H1 (cell line): ENCODE data around the gene LTBP1. TPM values are rescaled to one million over a fixed set of nuclear protein-coding genes. Genes with fewer than 3 reads are reported as not detected.

ENCODE experiments used
- CTCF ChIA-PET: fragments of 300-600 bp; sonication (Branson Sonifier 250); formaldehyde crosslinking; loops from one replicate; lab custom pipeline; 2021; ENCODE audit not compliant: partially characterized antibody; lab: Charles Lee
- POLR2A ChIA-PET: fragments of 300-600 bp; sonication (Branson Sonifier 250); formaldehyde crosslinking; loops from one replicate; lab custom pipeline; 2021; ENCODE audit warnings: inconsistent platforms; ENCODE audit not compliant: partially characterized antibody; lab: Charles Lee
- DNase-seq, 2 experiments: peaks; one replicate each; pipeline versions ENCODE4 v3.0.0 to v3.0.0-alpha.2; 2010 to 2022; ENCODE audit warnings: low spot score in 2 of 2, low read depth in 1 of 2, mixed read lengths in 1 of 2
- FAIRE-seq: peaks from 2 replicates; lab custom pipeline; 2011; peaks lifted over from hg19 to GRCh38; lab: Jason Lieb, UNC
- H2AFZ ChIP-seq: 2 replicates; pipeline ENCODE4 v1.8.1; 2012; ENCODE audit warnings: low read length, inconsistent platforms
- H2AK5ac ChIP-seq: 2 replicates; pipeline ENCODE4 v1.6.1; 2013; ENCODE audit warnings: low read depth, low read length
- H2BK120ac ChIP-seq: replicated peaks from 2 replicates; pipeline ENCODE3; 2013; ENCODE audit warnings: low read depth, low read length, inconsistent platforms
- H2BK12ac ChIP-seq: 2 replicates; pipeline ENCODE4 v1.6.1; 2013; ENCODE audit warnings: low read depth, low read length
- H2BK15ac ChIP-seq: 2 replicates; pipeline ENCODE4 v1.6.1; 2013; ENCODE audit warnings: low read length
- H2BK20ac ChIP-seq: 2 replicates; pipeline ENCODE4 v1.6.1; 2013; ENCODE audit warnings: low read length
- H2BK5ac ChIP-seq: 2 replicates; pipeline ENCODE4 v1.6.1; 2013; ENCODE audit warnings: low read depth, low read length
- H3K14ac ChIP-seq: 2 replicates; pipeline ENCODE4 v1.6.1; 2013; ENCODE audit warnings: inconsistent platforms; ENCODE audit not compliant: insufficient read length
- H3K18ac ChIP-seq: 2 replicates; pipeline ENCODE4 v1.6.1; 2013; ENCODE audit warnings: low read length; ENCODE audit errors: extremely low read depth
- H3K23ac ChIP-seq: 2 replicates; pipeline ENCODE4 v1.6.1; 2013; ENCODE audit warnings: inconsistent platforms; ENCODE audit not compliant: insufficient read length
- H3K23me2 ChIP-seq: 2 replicates; pipeline ENCODE4 v1.6.1; 2013; ENCODE audit warnings: low read depth, low read length
- H3K27ac ChIP-seq: 2 replicates; pipeline ENCODE4 v1.6.1; 2011; ENCODE audit warnings: low read depth, low read length, inconsistent platforms
- H3K27me3 ChIP-seq, 4 experiments: replicated peaks in 1 of 4; 1 replicate in 1 of 4; 2 replicates in 3 of 4; pipeline versions ENCODE4 v1.6.1 to v1.8.1; 2011 to 2013; ENCODE audit warnings: low read length in 3 of 4, mild to moderate bottlenecking in 3 of 4, inconsistent platforms in 2 of 4, mixed read lengths in 2 of 4, moderate library complexity in 1 of 4; ENCODE audit not compliant: control insufficient read depth in 3 of 4, insufficient read depth in 3 of 4; ENCODE audit errors: extremely low read depth in 1 of 4
- H3K36me3 ChIP-seq, 4 experiments: 2 replicates each; pipeline versions ENCODE4 v1.6.1 to v1.8.1; 2011 to 2013; ENCODE audit warnings: mild to moderate bottlenecking in 4 of 4, low read length in 3 of 4, moderate library complexity in 2 of 4, control low read depth in 1 of 4, inconsistent platforms in 1 of 4; ENCODE audit not compliant: insufficient read depth in 4 of 4, control insufficient read depth in 2 of 4
- H3K4ac ChIP-seq: replicated peaks from 2 replicates; pipeline ENCODE3; 2013; ENCODE audit warnings: low read length, low read depth, mixed read lengths, inconsistent platforms; ENCODE audit not compliant: insufficient read length
- H3K4me1 ChIP-seq, 4 experiments: replicated peaks in 1 of 4; 1 replicate in 1 of 4; 2 replicates in 3 of 4; pipeline versions ENCODE4 v1.6.1 to v1.8.1; 2011 to 2013; ENCODE audit warnings: low read length in 3 of 4, inconsistent platforms in 2 of 4, mixed read lengths in 1 of 4; ENCODE audit not compliant: insufficient read depth in 4 of 4, control insufficient read depth in 3 of 4
- H3K4me2 ChIP-seq, 2 experiments: 2 replicates each; pipeline versions ENCODE4 v1.6.1 to v1.8.1; 2011 to 2013; ENCODE audit warnings: low read depth in 2 of 2, low read length in 2 of 2, control low read depth in 1 of 2, inconsistent platforms in 1 of 2, mild to moderate bottlenecking in 1 of 2; ENCODE audit not compliant: insufficient read depth in 1 of 2
- H3K4me3 ChIP-seq, 4 experiments: fragments of 200-600, 300-600 bp in 1 of 4; sonication (generic), shearing (Covaris generic), sonication (Bioruptor Twin) in 1 of 4; 2 replicates each; pipeline versions ENCODE4 v1.5.1 to v1.8.1; 2011 to 2016; ENCODE audit warnings: low read length in 4 of 4, low read depth in 3 of 4, control low read depth in 2 of 4, inconsistent platforms in 2 of 4, mild to moderate bottlenecking in 2 of 4, mixed read lengths in 1 of 4, moderate library complexity in 1 of 4; ENCODE audit not compliant: insufficient read depth in 2 of 4; ENCODE audit errors: extremely low read depth in 1 of 4
- H3K56ac ChIP-seq: replicated peaks from 2 replicates; pipeline ENCODE3; 2013; ENCODE audit warnings: low read depth, mild to moderate bottlenecking, mixed read lengths, low read length, inconsistent platforms; ENCODE audit not compliant: insufficient read length
- H3K79me1 ChIP-seq: 2 replicates; pipeline ENCODE4 v1.6.1; 2013; ENCODE audit warnings: low read depth, low read length, control low read depth
- H3K79me2 ChIP-seq, 2 experiments: 2 replicates each; pipeline versions ENCODE4 v1.6.1 to v1.8.1; 2012 to 2013; ENCODE audit warnings: low read length in 2 of 2, mild to moderate bottlenecking in 2 of 2, inconsistent platforms in 1 of 2; ENCODE audit not compliant: insufficient read depth in 2 of 2, control insufficient read depth in 1 of 2
- H3K9ac ChIP-seq, 4 experiments: replicated peaks in 1 of 4; 1 replicate in 1 of 4; 2 replicates in 3 of 4; pipeline versions ENCODE4 v1.6.1 to v1.8.1; 2011 to 2013; ENCODE audit warnings: low read depth in 3 of 4, low read length in 3 of 4, control low read depth in 2 of 4, mild to moderate bottlenecking in 2 of 4, moderate library complexity in 2 of 4, inconsistent platforms in 1 of 4; ENCODE audit errors: extremely low read depth in 1 of 4
- H3K9me3 ChIP-seq, 2 experiments: 2 replicates each; pipeline versions ENCODE4 v1.6.1 to v1.8.1; 2012 to 2013; ENCODE audit warnings: mild to moderate bottlenecking in 2 of 2, moderate library complexity in 2 of 2, control low read depth in 1 of 2, inconsistent platforms in 1 of 2, low read depth in 1 of 2, low read length in 1 of 2, mixed read lengths in 1 of 2; ENCODE audit not compliant: insufficient read depth in 2 of 2
- H4K20me1 ChIP-seq, 2 experiments: replicated peaks in 1 of 2; 2 replicates each; pipeline versions ENCODE3 to v1.8.1; 2011 to 2013; ENCODE audit warnings: inconsistent platforms in 2 of 2, low read length in 2 of 2, mild to moderate bottlenecking in 1 of 2; ENCODE audit not compliant: insufficient read depth in 2 of 2, control insufficient read depth in 1 of 2
- H4K5ac ChIP-seq: 2 replicates; pipeline ENCODE4 v1.6.1; 2013; ENCODE audit warnings: low read length, low read depth, mixed read lengths, inconsistent platforms; ENCODE audit not compliant: insufficient read length
- H4K8ac ChIP-seq: 2 replicates; pipeline ENCODE4 v1.8.0; 2013; ENCODE audit warnings: mild to moderate bottlenecking, moderate library complexity, low read length, inconsistent platforms; ENCODE audit not compliant: insufficient read depth; ENCODE audit errors: extremely low read depth
- H4K91ac ChIP-seq: replicated peaks from 2 replicates; pipeline ENCODE3; 2013; ENCODE audit warnings: low read length, mixed read lengths, inconsistent platforms; ENCODE audit not compliant: insufficient read length
- EP300 ChIP-seq, 2 experiments: IDR thresholded peaks; 1 replicate in 1 of 2; 2 replicates in 1 of 2; pipeline ENCODE4 v1.6.1; 2011 to 2012; ENCODE audit warnings: low read depth in 2 of 2, low read length in 2 of 2, mild to moderate bottlenecking in 2 of 2, borderline replicate concordance in 1 of 2, inconsistent platforms in 1 of 2, moderate library complexity in 1 of 2
- GTF2F1 ChIP-seq: IDR thresholded peaks from 2 replicates; pipeline ENCODE4 v1.6.1; 2012; ENCODE audit warnings: low read depth, low read length, improper control_type of control experiment, borderline replicate concordance
- HDAC6 ChIP-seq: IDR thresholded peaks from one replicate; pipeline ENCODE4 v1.7.1; 2012; ENCODE audit warnings: low read depth, mild to moderate bottlenecking, inconsistent platforms, low read length, moderate library complexity
- KDM4A ChIP-seq: IDR thresholded peaks from one replicate; pipeline ENCODE4 v1.7.1; 2012; ENCODE audit warnings: low read depth, mild to moderate bottlenecking, moderate library complexity, low read length, inconsistent platforms; ENCODE audit not compliant: severe bottlenecking
- KDM5A ChIP-seq: fragments of 200-600 bp; IDR thresholded peaks from 2 replicates; pipeline ENCODE4 v1.7.1; 2012; ENCODE audit warnings: mild to moderate bottlenecking, low read length, inconsistent platforms, mixed read lengths
- NANOG ChIP-seq: IDR thresholded peaks from 2 replicates; pipeline ENCODE4 v1.6.1; 2011; ENCODE audit warnings: low read length, low read depth, mild to moderate bottlenecking, inconsistent platforms; ENCODE audit not compliant: insufficient read depth, poor library complexity, severe bottlenecking
- NRF1 ChIP-seq: IDR thresholded peaks from 2 replicates; pipeline ENCODE4 v1.6.1; 2011; ENCODE audit warnings: mild to moderate bottlenecking, low read depth, low read length, improper control_type of control experiment
- POLR2AphosphoS5 ChIP-seq: IDR thresholded peaks from 2 replicates; pipeline ENCODE4 v1.6.1; 2011; ENCODE audit warnings: low read depth, low read length
- RNF2 ChIP-seq: fragments of 200-900, 300-1000 bp; sonication (generic); IDR thresholded peaks from 2 replicates; pipeline ENCODE4 v1.7.1; 2016; ENCODE audit warnings: borderline replicate concordance, low read depth, mild to moderate bottlenecking, antibody characterized with exemption, low read length; ENCODE audit not compliant: poor library complexity, severe bottlenecking; ENCODE audit errors: missing control alignments
- SIN3A ChIP-seq, 2 experiments: IDR thresholded peaks in 1 of 2; conservative IDR thresholded peaks in 1 of 2; 2 replicates each; pipeline ENCODE4 v1.6.1; 2011 to 2012; ENCODE audit warnings: low read length in 2 of 2, improper control_type of control experiment in 1 of 2, low read depth in 1 of 2, mild to moderate bottlenecking in 1 of 2
- SIX5 ChIP-seq: IDR thresholded peaks from 2 replicates; pipeline ENCODE4 v1.6.1; 2011; ENCODE audit warnings: mild to moderate bottlenecking, low read depth, low read length
- SRF ChIP-seq: IDR thresholded peaks from 2 replicates; pipeline ENCODE4 v1.6.1; 2011; ENCODE audit warnings: mild to moderate bottlenecking, low read depth, low read length, moderate library complexity
- TAF7 ChIP-seq: optimal IDR thresholded peaks from 2 replicates; pipeline ENCODE3; 2011; ENCODE audit warnings: low read depth, mild to moderate bottlenecking, inconsistent platforms, low read length, moderate library complexity, borderline replicate concordance
- YY1 ChIP-seq: IDR thresholded peaks from 2 replicates; pipeline ENCODE4 v1.6.1; 2011; ENCODE audit warnings: low read depth, mild to moderate bottlenecking, low read length
- whole genome bisulfite sequencing, 2 experiments: shearing (Covaris generic) in 1 of 2; methylation state at CpG; one replicate each; pipeline versions ENCODE4 v1.1.6 to v1.1.7; 2013 to 2015; ENCODE audit warnings: low lambda C conversion rate in 2 of 2, mixed read lengths in 2 of 2, inconsistent platforms in 1 of 2, low coverage in 1 of 2, missing lambda C conversion rate in 1 of 2; ENCODE audit not compliant: insufficient replicate concordance in 2 of 2, insufficient coverage in 1 of 2, insufficient read length in 1 of 2; ENCODE audit errors: extremely low coverage in 1 of 2, missing lambda C conversion rate in 1 of 2; 5-methylcytosine and 5-hydroxymethylcytosine counted together
- polyA plus RNA-seq, 7 experiments: library from polyadenylated mRNA; depleted of rRNA in 3 of 7; stranded (reverse) in 5 of 7; unstranded in 2 of 7; fragments of >200 nt in 5 of 7; fragments of 200-250 nt in 2 of 7; gene quantifications; 1 replicate in 5 of 7; 2 replicates in 1 of 7; 4 replicates in 1 of 7; pipeline versions ENCODE4 v1.2.1 to v1.2.3, GENCODE V29; 2011 to 2013; ENCODE audit warnings: missing spikeins in 2 of 7, mixed read lengths in 2 of 7
- total RNA-seq: library from RNA; stranded (reverse); fragmentation: NEBNext Ultra II Directional; extraction: Animal tissue kit (Norgen Biotek cat#: 25700); gene quantifications from 2 replicates; pipeline ENCODE4 v1.2.1, GENCODE V29; 2021

The LTBP1 gene
- total and polyA plus RNA-seq, 2 of the 8 experiments (the other 6 are each of a cell fraction or from before 2014, with no cell fraction given): 15.4 to 24.7 TPM

GRCh38 chr2:33335516-33335915 lies 388.8 kb downstream of the LTBP1 start:
- no peak overlapping the region for H3K4ac ChIP-seq
- H3K27me3 ChIP-seq: no peaks in the 10 kb centered on the region
- no peak overlapping the region for H3K23ac ChIP-seq
- no peaks in the 10 kb centered on the region for H4K20me1 ChIP-seq
- no peak overlapping the region for H3K27ac ChIP-seq
- DNase-seq (no peak), FAIRE-seq (no peak)
- H3K79me1 ChIP-seq: no peaks in the 10 kb centered on the region
- H2BK12ac ChIP-seq: no peak overlapping the region
- WGBS, 2 experiments: 84% methylated on average over 3 of the region's 3 CpGs; no CpG with 5 or more reads in 1 of the 2 experiments
- no peak overlapping the region for H3K14ac ChIP-seq
- H3K4me2 ChIP-seq: no peak overlapping the region
- H3K9me3 ChIP-seq: no peaks in the 10 kb centered on the region
- ChIA-PET POLR2A (interaction anchor here (1.0 kb wide), 1 partner anchor 19 kb away, joined by 4 read pairs; no protein-coding TSS in a partner anchor), CTCF (no interaction called here)
- no peak overlapping the region for H4K5ac ChIP-seq
- no peak overlapping the region for H3K9ac ChIP-seq
- H3K79me2 ChIP-seq: no peaks in the 10 kb centered on the region
- H2BK120ac ChIP-seq: no peak overlapping the region
- no peaks in the 10 kb centered on the region for H3K4me1 ChIP-seq
- H2AK5ac ChIP-seq: no peak overlapping the region
- no peak overlapping the region for H2BK15ac ChIP-seq
- H3K4me3 ChIP-seq: no peak overlapping the region
- H3K56ac ChIP-seq: no peak overlapping the region
- no peak overlapping the region for H4K8ac ChIP-seq
- H4K91ac ChIP-seq: no peak overlapping the region
- H2BK5ac ChIP-seq: no peak overlapping the region
- no peak overlapping the region for H3K18ac ChIP-seq
- H3K23me2 ChIP-seq: no peaks in the 10 kb centered on the region
- no peaks in the 10 kb centered on the region for H3K36me3 ChIP-seq
- H2AFZ ChIP-seq: no peak overlapping the region
- H2BK20ac ChIP-seq: no peak overlapping the region
- TF ChIP-seq SIN3A (conservative IDR thresholded peaks at IDR 0.05 in 1 of 2, IDR thresholded peaks at IDR 0.05 in 1 of 2; ENCODE audit: low read depth in 1 of 2, low read length in 2 of 2) (no peak), HDAC6 (no peak), NRF1 (no peak), RNF2 (no peak), NANOG (no peak), TAF7 (no peak), GTF2F1 (no peak), YY1 (no peak), SRF (no peak), KDM5A (no peak), POLR2AphosphoS5 (no peak), SIX5 (no peak), KDM4A (no peak), EP300 (IDR thresholded peaks at IDR 0.05; ENCODE audit: borderline replicate concordance in 1 of 2, low read depth in 2 of 2, low read length in 2 of 2) (no peak)
